ENCODE data around the gene DNAAF8.

The DNAAF8 gene

GRCh38 chr16:4695473-4696171 lies 38.7 kb upstream of the DNAAF8 start:
- DNase-seq, result no peak

DNA sequence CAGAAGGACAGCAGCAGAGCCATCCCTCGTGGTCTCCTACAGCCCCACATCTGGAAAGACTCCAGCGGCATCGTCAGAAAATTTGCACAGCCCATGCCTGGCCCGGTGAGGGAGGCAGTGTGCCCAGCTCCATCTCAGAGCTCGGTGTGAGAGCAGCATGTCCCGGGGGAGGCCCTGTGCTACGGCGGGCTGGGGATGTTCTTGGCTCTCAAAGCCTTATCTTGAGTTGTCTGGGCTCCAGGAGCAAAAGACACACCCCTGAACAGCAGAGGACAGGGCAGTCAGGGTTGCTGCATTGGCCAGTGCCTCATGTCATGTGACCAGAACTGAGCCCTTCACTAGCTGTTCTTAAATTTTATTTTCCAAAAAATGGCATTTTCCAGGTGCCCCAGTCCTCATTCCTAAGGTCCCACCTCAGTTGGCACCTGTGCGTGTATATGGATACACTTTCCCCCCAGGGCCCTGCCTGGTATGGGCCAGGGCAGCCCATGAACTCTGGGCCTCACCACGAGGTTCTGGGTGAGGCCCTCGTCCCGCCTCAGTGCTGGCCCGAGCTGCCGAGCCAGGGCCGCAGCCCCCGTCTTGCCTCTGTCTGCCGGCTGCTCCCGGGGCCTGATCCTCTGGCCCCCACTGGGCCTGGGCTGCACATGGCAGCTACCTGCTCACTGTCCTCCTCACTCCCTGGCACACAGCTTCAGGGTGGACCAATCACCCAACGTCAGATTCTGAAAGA lies 38.0 kb upstream of the DNAAF8 start:
- DNase-seq, result no peak

DNA sequence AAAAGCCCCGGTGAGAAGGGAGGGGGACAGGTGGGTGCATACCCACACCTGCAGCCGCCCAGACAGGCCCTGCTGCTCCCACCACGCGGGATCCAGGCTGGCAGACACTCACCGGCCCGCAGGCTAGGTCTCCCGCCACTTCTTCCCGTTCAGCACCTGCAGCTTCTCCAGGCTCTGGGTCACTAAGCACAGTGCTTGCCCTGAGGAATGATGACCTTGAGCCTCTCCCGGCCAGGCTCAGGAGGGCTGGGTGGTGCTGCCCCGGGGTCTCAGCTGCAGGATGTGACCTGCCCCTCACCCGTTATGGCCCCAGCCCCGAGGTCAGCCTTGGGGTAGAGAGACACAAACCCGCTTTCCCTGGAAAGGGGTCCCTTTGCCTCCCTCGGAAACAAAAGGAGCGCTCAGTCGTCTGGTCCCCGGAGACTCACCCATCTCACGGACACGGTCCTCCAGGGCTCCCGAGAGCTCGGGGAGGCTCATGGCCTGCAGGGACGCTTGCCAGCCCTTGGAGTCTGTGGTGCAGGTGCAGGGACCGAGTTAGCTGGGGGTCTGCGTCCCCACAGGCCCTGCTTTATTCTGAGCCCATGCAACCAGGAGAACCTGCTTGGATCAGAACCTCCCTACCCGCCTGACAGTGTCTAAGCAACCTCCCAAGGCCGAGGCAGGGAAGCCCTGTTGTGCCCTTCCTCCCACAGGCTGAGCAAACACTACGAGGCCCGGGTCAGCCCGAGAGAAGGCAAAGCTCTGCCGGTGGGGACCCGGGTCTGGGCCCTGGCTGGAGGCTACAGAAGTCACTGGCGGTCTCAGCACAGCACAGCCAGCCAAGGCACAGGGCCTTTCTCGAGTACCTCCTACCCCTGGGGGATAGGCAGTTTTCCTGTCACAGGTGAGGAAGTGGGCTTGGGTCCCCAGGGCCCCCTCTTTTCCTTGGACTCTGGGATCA lies 37.2 kb upstream of the DNAAF8 start:
- no peak for DNase-seq

DNA sequence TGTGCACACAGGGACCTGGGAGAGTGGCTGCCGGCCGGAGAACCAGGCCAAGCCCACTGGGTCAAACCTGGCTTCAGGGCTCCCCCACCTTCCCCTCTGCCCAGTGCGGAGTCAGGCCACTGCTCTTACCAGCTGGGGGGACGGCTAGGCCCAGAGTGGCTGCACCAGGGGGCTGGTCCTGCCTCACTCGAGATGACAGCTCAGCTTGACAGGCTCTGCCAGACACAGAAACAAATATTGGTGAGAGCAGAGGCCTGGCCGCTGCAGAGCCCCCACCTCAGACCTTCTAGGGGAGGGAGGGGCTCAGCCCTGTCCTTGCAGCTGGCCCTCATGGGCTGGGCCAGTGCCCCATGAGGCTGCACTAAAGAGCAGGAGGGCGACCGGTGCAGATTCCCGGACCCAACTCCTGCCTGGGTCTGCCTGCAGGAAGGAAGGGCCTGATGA lies 36.5 kb upstream of the DNAAF8 start:
- no peak for DNase-seq

DNA sequence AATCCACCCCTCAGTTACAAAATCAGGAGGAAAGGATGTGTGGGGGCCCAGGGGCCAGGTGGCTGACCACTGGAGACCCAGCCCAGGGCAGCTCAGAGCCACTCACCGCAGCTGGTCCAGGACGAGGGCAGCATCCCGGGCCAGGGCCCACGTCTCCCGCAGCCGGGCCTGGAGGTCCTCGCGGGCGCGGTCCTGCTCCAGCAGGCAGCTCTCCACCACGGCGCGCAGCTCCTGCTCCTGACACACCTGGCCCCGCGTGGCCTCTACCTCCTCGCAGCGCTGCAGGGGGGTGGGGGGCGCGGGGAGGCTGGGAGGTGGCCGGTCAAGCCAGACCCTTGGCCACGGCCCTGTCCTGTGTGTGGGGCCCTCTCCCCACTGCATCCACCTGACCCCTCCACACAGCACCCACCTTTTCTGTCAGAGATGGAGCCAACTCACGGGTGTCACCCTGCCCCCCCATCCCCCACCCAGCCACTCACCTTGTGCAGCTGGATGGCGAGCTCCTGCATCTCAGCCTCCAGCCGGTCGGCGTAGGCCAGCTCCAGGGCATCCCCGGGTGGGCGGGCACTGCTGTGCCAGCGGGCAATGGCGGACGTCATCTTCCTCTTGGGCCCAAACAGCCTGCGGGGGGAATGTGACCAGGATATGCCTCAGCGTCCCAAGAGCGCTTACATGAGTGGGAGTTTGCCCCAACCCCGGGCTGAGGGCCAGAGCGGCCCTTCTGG lies 35.9 kb upstream of the DNAAF8 start:
- no peak for DNase-seq

DNA sequence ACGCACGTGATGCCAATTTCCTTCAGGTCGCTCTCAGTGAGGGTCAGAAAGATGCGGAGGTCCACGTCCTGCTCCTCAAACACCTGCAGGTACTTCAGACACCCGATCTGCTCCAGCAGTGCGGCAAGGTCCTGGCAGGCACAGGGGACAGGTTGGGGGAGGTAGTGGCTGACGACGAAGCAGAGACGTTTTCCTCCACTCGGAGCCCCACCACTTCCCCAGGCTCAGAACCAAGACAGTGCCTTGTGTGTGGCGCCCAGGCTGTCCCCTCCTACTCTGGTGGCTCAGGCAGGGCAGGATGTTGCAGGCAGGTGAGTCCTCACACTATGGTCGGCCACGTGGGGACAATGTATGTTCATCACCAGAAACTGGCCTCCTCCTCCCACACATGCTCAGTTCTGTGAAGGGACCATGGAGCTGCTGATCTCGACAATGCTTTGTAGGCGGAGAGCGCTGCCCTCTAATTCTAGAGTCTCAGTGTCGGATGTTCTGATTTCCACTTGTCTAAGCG lies 35.2 kb upstream of the DNAAF8 start:
- DNase-seq, result no peak

DNA sequence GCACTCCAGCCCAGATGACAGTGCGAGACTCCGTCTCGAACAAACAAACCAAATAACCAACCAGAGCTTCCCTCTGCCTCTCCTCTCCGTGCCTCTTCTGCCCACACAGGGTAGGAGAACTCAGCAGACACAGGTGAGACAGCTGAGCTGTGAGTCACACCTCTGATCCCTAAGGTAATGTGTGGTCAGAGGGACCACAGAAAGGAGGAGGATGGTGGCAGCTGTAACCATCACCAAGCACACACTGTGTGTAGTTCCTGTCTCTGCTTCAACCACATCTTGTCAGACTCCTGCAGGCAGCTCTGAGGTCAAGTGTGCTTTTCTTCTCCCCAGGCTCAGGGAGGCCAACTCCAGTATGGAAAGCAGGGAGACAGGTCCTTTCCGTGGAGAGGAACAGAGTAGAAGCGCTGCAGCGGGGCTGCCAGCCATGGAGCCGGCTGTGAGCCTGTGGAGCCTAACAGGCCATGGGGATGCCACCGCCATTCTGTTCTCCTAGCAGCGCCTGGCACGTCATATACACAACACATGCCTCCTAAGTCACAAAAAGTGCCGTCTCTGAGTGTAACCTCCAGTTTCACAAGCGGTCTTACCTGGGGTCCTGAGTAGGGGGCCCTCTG lies 33.8 kb upstream of the DNAAF8 start:
- no peak for DNase-seq

DNA sequence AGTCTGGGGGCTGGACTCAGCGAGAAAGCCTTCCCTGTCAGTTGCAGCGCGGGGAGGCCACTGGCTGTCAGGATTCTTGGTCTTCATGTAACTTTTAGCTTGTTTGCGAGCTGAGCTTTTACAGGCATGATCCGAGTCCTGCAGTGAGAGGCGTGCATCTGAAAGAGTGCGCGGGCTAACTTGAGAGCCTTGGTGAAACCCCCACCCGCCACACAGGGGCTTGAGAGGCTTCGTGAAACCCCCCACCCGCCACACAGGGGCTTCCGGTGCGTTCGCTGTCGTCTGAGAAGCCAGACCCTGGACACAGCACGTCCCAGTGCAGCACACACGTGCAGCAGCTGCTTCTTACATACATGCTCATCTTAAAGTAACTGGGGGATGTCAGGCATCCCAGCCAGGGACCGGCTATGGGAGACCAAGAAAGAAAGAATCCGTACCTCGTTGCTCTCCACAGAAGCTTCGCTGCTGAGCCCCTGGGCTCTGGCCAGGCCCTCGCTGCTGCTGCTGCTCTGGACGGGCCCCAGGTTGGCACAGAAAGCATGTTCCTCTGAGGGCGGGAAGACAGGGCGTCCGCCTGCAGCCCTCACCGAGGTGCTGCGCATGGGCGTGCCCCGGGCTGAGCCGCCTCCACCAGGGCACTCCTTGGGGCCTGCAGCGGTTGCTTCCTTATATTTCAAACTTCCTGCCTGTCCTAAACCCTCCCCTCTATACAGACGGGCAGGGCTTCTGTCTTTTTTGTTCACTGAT lies 33.2 kb upstream of the DNAAF8 start:
- no peak for DNase-seq

- DNase-seq, result no peak
These were observed 32.4 kb upstream of the DNAAF8 start for GRCh38 chr16:4701791-4702465.

- no peak for DNase-seq
These were observed 31.9 kb upstream of the DNAAF8 start for GRCh38 chr16:4702466-4702808.

- no peak for DNase-seq
These were observed 30.4 kb upstream of the DNAAF8 start for GRCh38 chr16:4703906-4704305.

DNA sequence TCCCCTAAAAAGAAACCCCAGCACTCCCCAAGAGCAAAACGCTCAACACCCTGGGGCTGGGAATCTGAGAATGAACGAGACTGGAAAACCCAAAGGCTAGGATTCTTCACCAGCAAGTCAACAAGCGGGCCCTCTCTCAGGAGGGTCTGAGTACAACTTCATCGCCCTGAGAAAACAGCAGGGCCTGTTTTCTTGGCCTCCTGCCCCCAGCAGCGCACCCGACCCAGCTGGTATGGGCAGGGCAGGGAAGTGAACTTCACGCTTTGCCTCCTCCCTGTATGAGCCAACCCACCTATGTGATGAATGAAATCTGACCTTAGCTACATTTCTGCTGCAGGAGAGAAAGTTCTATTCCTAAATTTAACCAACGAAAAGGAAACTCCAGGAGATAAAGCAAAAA lies 29.8 kb upstream of the DNAAF8 start:
- DNase-seq, result no peak

DNA sequence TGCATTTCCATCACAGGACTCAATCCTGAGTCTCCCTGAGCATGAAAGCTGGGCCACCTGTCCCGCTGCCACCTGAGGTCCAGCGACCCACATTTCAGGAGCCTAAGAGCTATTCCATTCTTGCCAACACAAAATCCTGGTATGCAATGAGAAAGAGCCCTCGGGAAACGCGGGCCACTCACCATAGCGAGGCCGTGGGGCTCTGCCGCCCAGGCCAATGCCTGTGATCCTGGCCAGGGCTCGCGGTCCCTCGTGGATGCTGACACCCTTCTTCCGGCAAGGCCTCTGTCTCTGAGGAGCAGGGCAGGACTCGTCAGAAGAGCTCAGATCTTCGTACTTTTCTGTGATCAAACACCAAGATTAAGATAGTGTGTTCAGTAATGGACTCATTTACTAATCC lies 29.4 kb upstream of the DNAAF8 start:
- DNase-seq, result no peak

DNA sequence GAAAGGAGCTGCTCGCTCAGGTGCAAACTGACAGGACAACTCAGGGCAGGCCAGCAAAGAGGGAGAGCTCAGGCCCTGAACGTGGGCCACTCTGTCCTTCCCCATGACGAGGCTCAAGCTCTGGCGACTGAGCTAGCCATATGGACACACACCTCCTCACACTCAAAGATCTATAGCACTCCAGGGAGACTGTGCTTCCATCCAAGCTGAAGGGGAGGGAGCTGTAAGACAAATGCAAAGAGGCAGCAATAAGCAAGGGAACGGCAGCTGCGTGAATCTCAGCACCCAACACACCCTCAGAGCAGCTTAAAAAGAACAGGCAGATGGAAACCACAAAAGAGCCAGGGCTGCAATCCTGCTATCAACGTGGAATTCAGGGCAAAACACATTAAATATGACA lies 27.5 kb upstream of the DNAAF8 start:
- DNase-seq, result no peak

DNA sequence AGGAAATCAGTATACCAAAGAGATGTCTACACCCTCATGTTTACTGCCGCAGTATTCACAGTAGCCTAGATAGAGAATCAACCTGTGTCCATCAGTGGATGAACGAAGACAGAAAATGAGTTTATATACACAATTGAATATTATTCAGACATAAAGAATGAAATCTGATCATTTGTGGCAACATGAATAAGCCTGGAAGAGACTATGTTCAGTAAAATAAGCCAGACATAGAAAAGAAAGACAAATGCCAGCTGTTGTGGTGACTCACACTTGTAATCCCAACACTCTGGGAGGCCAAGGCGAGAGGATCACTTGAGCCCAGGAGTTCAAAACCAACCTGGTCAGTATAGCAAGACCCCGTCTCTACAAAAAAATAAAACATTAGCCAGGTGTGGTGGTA lies 24.9 kb upstream of the DNAAF8 start:
- no peak for DNase-seq

GRCh38 chr16:4713663-4714501 lies 20.5 kb upstream of the DNAAF8 start:
- no peak for DNase-seq

- no peak for DNase-seq
These were observed 19.3 kb upstream of the DNAAF8 start for GRCh38 chr16:4714996-4715395.

DNA sequence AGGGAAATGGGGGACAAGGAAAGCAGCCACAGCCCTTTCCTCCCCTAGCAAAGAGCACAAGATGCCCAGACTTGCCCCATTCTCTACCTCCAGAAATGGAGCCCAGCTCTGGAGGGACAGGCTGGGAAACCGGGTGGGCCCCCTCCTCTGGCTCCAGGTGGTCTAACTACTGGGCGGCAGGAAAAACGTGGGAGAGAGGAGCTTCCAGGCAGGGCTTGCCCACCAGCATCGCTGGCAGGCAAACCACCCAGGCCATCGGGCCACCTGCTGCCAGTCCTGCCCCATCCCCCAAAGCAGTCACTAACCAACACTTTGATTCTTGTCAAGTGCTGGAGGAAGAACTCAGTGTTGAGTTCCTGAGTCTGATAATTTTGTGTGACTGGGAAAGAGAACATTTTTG lies 15.9 kb upstream of the DNAAF8 start:
- no peak for DNase-seq

DNA sequence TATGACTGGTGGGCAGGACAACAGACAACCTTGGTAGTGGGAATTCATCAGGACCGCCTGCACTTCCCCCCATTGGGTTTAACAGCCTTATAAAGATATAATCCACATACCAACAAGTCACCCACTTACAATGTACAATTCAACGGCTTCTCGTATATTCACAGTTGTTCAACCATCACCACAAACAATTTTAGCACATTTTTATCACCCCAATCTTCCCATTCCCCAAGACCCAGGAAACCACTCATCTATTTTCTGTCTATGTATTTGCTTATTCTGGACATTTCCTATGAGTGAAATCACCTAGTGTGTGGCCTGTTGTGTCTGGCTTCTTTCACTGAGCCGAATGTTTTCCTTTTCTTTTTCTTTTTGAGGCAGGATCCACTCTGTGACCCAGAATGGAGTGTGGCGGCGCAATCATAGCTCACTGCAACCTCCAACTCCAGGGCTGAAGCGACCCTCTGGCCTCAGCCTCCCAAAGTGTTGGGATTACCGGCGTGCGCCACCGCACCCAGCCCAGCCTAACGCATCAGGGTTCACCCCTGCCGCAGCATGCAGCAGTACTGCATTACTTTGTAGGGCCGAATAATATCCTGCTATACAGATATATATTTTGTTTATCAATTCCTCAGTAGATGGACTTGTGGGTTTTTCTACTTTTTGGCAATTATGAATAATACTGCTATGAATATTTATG lies 11.1 kb upstream of the DNAAF8 start:
- no peak for DNase-seq

Measured in EL (cell line).